GM19324 (cell line): ENCODE measurements around the gene PCSK6.
A peak's percentile ranks its signal among the peaks of the same experiment; 100 is the strongest.
"Not testable (repeated sequence)": the region's sequence is repeated elsewhere in the genome, so short reads cannot be mapped to it uniquely, and the experiment has no call there.

Source experiments
- ATAC-seq: cut with Tn5 transposase; IDR thresholded peaks from one replicate; pipeline ENCODE4 v1.9.1; 2021; ENCODE audit warnings: mild to moderate bottlenecking, moderate library complexity; ENCODE audit not compliant: unreplicated experiment, low FRiP score

Gene PCSK6

GRCh38 chr15:101409621-101410020 is 79.9 kb downstream of the PCSK6 start:
- ATAC-seq, result no peak

DNA sequence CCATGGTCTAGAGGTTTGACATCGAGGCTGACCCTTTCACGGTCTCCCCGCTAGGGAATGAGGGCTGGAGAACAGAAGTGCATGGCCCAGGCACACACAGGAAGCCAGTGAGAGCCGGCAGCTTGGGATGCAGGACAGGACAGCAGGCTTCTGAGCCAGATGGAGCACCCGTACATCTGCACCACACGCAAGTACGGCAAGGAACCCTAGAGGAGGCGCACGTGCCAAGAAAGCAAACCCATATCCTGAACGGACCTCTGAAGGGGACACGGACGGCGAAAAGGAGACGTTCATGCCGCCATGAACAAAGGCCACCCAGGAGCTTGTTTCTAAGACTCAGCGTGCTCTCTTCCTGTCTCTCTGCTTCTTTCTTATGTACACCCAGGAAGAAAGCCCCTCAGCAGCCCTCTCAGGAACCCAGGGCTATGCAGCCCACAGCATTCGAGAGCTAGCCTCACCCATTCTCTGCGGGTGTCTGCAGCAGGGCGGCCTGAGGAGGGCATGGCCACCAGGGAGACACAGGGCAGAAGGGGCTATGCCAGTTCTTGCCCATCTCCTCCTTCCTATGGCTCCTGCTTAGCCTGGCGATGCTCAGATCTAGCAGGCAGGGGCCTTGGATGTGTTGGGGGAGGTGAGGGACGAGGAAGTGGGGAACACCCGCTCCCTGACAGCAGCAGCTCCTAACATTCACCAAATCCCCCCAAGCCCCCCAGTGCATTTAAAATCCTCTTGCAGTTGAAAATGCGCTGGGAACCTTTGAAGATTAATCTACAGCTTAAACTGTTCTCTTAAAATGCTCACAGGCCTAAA is 81.3 kb downstream of the PCSK6 start:
- ATAC-seq, result no peak

DNA sequence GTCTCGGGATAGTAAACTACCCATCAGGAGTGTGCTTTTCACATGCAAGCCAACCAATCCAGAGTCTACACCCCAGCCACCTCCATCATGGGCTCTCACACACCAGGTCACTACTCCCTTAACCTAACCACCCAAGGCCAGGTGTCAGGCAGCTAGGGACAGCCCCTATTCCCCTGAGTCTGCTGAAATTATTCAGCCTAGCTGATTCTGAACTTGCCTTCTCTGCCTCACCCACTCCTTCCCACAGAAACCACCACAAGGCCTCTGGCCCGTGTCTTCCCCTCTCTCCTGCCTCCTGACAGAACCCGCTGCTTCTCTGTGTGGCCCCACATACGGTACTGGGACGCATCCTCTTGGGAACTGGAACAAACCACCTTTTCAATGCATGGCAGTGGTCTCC is 82.1 kb downstream of the PCSK6 start:
- ATAC-seq, result peak; percentile 83

DNA sequence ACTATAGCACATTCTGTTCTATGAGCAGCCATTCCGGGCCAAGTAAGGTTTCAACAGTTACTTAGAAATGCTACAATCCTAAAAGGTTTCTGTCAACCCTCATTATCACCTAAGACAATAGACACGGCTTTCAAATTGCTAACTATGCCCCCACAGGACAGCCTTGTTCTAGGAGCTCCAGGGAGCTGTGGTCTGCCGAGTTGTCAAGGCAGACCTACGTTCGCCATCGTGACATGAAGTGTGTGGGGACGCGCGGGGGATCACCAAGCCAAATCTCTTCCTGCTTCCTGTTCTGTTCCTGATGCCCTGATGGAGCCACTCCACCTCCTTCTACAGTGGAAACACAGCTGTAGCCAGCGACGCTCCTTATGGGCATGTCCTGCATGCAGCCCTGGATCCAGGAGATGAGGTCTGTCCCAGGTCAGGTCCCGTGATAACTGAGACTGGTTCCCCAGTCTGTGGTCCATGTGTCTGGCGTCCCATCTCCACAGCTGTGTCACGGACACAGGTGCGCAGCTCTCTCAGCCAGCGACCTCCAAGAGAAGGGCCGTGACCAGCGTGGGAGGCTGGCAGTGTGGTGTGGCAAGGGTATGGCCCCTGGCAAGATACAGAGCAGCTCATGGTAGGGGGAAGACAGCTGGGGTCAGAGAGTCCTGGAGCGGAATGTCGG is 82.8 kb downstream of the PCSK6 start:
- no peak for ATAC-seq

DNA sequence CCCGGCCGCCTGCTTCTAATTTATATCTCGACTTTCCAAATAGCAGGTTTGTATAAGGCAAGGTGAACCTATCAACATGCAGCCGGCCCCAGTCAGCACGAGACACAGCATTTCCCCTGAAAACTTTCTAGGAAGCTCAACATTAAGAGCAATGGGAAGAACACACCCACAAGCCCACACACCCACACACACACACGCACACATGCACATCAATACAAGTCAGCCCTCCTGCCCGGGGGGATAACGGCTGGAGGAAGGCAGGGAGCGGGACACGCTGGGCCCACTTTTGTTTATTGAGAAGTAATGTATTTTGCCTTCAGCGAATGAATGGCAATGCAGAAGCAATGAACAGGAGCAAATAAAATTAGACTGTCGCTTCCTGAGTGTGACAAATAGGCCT is 83.5 kb downstream of the PCSK6 start:
- ATAC-seq, result no peak

- ATAC-seq, result no peak
These were observed 85.3 kb downstream of the PCSK6 start for GRCh38 chr15:101404245-101404644.

- not testable (repeated sequence) for ATAC-seq
These were observed 86.6 kb downstream of the PCSK6 start for GRCh38 chr15:101402883-101403282.

- ATAC-seq, result no peak
These were observed 88.2 kb downstream of the PCSK6 start for GRCh38 chr15:101401286-101401685.

GRCh38 chr15:101399431-101399830 is 90.1 kb downstream of the PCSK6 start:
- no peak for ATAC-seq

DNA sequence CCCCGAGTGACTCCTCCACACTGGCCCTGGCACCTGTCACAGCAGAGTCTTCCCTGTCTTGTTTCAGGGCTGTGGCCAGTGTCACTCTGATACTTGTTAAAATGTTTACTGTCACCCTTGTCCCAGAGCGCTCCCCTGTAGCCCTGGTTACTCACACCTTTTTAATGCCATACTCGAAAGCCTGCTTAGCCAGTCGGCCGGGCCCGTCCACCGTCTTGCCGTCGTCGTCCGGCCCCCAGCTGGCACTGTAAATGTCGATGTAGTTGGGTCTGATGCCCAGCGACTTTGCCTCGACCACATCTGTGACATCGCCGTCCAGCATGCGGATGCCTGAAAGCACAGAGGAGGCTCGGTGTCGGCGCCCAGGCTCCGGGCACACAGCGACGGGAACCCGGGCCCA is 91.3 kb downstream of the PCSK6 start:
- ATAC-seq, result no peak

DNA sequence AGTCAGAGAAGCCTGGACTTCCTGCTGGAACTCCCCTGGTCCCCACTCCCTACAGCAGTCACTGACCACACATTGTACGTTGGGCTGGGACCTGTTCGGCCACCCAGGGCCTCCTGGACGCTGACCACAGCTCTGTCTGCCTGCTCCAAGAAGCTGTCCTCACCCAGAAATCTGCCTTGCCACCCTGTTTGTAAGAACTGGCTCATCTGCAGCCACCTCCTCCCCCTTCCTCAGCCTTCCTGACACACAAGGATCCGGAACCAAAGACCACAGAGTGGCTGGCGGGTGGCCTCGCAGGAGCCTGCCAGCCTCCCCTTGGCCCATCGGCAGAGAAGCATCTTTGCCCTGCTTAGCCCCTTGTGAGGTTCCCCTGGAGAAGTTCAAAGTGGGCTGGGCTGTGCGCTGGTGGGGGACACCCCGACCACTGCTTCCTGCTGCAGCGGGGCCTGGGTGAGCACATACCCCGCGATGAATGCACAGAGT is 91.9 kb downstream of the PCSK6 start:
- ATAC-seq, result no peak

DNA sequence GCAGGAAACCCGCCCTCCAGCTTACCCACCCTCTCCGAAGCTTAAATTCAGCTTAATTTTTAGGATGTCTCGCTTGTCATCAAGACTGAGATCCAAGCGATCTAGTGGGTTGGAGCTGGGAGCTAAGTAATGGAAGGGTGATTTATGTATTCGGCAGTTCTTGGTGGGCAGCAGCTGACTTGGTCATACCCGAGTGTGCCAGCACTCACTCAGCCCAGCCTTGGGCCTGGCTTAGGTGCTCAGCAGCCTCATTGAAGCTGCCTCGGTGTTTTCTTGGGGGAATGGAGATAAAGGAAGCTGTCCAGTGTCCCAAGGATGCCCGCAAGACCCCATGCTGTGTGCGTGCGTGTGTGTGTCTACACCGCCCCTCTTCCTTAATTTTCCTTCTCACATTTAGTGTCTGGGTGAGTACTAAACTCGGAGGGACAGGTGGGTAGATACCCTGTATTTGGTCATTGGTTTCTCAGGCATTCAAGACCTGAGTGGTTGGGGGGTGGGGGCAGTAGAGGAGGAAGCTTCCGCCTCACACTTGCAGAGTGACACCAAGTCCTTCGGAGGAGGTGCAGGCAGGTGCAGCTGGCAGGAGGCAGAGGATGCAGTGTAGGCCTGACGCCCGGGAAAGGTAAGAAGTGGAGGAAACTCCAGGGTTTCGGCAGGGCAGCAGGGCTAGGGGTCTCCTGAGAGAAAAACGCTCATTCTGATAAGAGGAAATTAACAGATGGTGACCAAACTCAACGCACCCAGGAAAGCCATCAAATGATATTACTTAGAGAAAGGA is 92.8 kb downstream of the PCSK6 start:
- no peak for ATAC-seq

GRCh38 chr15:101394654-101395053 is 94.9 kb downstream of the PCSK6 start:
- no peak for ATAC-seq

GRCh38 chr15:101394056-101394630 is 95.4 kb downstream of the PCSK6 start:
- no peak for ATAC-seq

DNA sequence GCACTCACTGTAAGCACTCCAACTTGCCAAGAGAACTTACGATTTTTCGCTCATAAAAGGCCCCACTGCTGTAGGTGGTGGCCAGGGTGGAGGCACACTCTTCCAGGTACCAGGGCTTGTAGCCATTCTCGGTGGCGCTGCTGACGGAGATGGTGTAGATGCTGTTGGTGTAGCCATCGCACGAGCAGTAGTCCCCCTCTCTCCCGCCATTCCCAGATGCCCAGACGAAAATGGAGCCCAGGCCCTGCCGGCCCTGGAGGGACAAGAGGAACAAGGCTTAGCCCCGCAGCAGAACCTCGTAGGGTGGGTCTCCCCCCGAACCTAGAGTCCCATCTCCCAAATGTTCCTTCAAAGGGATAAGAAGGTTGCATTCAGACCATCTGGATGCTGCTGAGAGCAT is 96.3 kb downstream of the PCSK6 start:
- ATAC-seq, result no peak

DNA sequence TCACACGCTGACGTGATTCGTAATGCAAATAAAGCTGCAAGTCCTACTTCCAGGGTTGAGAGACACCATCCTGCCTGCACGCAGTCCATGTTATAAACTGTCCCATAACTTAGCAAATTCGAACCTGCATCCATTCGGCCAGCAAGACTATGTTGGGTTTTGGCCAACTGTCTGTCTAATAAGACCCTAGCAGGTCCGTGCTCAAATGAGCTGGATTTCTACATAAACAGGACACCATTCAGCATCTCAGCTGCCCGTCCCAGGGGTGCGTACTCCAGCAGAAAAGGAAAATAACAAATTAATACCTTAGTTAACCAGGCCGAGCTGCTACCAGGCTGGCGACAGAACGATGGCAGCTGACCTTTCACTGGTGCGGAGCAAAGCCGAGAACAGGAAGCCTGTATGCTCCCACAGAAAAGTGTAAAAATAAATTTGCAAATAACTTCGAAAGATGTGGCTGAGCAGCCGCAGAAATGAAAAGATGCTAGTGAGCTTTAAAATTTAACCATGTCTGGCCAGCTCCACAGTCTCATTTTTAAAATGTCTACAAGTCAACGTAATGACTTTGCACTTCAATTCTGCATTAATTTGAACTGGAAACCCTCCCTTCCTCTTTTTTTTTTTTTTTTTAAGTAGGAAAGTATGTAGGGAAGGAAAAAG is 97.4 kb downstream of the PCSK6 start:
- ATAC-seq, result peak; percentile 67

- no peak for ATAC-seq
These were observed 98.1 kb downstream of the PCSK6 start for GRCh38 chr15:101391431-101391830.

- ATAC-seq, result no peak
These were observed 99.0 kb downstream of the PCSK6 start for GRCh38 chr15:101390462-101390861.

- no peak for ATAC-seq
These were observed 99.4 kb downstream of the PCSK6 start for GRCh38 chr15:101390060-101390459.

DNA sequence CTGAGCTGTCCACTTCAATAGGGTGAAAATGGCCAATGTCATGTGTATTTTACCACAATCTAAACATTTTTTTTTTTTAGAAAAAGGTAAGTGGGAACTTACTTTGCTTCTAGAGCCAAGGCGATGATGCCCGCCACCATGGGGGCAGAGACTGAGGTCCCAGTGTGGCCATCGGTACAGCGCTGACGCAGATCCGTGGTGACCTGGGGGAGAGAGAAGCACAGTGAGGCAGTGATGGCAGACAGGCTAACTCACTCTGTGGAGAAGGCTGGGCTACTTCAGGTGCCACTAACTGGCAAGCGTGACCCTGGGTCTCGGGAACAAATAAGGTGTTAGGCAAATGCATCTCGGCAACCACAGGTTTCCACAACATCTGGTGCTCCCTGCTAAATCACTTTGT is 100.1 kb downstream of the PCSK6 start:
- no peak for ATAC-seq
